Frontal cortex (tissue), 4 donors: ENCODE measurements around the gene PARK7. TPM values are rescaled to one million over a fixed set of nuclear protein-coding genes. Genes with fewer than 3 reads are reported as not detected.
A peak's percentile ranks its signal among the peaks of the same experiment; 100 is the strongest.
"Not testable (repeated sequence)": the region's sequence is repeated elsewhere in the genome, so short reads cannot be mapped to it uniquely, and the experiment has no call there.

Experiments
- DNase-seq, 2 donors: peaks; one replicate each; pipeline ENCODE4 v3.0.0; 2012; ENCODE audit warnings: low spot score in 2 of 2
- FAIRE-seq: peaks from 2 replicates; lab custom pipeline; 2012; peaks lifted over from hg19 to GRCh38; lab: Jason Lieb, UNC
- total RNA-seq: library from RNA; depleted of rRNA; stranded (reverse); fragments of >200 nt; gene quantifications from one replicate; pipeline ENCODE4 v1.2.3, GENCODE V29; 2014
- donor health status: control.
- donor health status: control.
- donor health status: control.

Gene PARK7
- 160 TPM for total RNA-seq

DNA sequence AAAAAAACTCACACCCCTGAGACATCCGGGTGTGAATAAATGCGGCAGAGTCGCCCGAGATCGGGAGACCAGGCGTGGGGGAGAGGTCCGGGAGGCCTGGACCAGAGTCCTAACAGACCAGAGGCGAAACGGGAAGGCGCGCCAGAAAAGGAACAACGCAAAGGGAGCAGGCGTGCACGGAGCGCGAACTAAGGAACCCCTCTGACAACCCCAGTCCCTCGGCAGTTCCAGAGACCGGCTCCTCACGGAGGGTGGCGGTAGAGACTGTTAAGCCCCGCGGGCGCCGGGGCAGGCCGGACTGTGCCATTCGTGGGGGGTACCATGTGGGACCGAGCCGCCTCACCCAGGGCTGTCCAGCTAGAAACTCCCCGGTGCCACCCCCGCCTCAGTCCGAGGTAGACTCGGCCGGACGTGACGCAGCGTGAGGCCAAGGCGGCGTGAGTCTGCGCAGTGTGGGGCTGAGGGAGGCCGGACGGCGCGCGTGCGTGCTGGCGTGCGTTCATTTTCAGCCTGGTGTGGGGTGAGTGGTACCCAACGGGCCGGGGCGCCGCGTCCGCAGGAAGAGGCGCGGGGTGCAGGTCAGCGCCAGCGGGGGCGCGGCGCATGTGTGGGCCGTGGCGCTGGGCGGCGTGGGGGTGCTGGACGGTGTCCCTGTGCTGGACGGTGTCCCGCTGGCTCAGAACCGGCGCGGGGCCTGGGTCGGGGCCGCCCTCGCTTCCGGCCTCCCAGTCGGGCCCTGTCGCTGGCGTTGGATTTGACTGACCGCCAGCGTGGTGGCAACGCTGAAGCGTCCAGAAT, at the start of gene PARK7:
PARK7 (plus strand) TSS at position 496 of the 798 bp plus-strand sequence. CDS start 1,075 bp downstream, outside the sequence.
- DNase-seq (peak; percentile 96 to 97), FAIRE-seq (peak; percentile 60)

DNA sequence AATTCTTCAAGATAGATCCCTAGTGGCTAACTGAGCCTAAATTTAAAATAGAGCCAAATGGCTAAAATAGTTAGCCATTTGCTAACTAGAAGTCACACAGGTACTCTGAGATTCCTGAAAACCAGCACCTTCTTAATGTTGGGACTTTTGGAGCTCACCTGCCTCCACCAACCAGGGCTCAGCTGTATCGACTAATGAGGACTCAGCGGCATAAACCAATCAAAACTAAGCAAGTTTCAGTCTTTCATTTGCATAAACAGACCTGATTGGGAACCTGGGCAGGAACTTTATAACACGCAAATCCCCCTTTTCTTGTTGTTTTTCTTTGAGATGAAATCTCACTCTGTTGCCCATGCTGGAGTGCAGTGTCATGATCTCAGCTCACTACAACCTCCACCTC, 49.4 kb upstream of the PARK7 start:
- DNase-seq (no peak), FAIRE-seq (no peak)

DNA sequence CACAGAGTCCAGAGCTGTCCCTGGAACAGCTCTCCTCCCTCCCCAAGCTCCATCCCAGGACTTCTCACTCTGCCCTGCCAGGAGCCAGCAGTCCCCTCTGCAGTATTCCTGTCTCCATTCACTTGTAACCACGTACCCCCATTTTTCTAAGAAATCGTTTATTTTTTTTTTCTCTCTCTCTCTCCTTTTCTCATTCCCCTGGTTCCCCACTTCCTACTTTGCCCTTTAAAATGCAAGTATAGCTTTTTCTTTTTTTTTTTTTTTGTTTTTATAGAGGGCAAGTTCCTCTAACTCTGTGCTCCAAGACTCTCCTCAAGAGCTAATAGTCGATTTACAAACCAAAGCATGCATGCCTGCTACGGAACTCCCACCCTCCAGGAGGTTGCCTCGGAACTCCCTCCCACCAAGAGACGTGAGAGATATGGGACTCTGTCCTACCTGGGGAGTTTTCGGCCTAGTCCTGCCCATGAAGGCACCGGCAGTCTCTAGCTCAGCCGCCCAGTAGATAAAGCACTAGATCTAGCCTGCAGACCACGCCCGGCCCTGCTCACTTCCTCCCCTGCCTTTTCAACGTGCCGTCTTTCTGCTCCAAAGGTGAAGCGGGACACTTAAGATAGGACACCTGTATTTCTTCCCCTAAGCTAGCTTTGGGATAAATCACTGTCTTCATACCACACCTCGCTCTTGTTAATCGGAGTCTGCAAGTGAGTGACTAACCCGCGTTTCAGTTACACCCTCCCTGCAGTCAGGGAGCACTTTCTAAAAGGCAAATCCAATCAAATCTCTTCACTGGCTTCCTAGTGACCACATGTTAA, 48.6 kb upstream of the PARK7 start:
- DNase-seq (no peak), FAIRE-seq (no peak)

DNA sequence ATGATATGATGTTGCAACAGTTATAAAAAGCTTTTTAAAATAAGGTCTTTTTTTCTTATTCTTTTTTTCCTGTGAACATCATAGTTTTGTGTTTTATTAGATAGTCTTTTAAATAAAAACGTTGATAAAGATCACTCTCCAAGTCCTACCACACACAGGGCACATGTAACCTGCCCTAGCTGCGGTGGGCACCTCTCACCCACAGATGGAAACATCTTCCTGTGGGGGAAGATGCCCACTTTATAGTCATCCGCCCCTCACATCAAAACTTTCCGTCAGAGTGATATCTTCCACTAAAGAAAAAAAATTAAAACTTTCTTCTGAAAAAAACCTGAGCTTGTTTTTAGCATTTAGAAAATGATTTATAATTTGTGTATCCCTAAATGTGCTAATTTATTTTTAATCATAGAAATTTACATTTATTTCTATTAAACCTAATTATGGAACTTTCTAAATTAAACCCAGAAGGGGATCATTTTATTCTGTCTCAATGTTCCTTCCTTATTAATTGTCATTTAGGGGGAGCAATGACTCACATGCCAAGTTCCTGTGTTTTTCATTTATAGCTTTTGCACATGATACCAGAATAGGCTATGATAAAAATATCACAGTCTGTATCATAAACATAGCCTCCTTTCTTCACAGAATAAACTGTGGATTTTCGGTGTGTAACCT, 45.5 kb upstream of the PARK7 start:
- DNase-seq (no peak), FAIRE-seq (no peak)

DNA sequence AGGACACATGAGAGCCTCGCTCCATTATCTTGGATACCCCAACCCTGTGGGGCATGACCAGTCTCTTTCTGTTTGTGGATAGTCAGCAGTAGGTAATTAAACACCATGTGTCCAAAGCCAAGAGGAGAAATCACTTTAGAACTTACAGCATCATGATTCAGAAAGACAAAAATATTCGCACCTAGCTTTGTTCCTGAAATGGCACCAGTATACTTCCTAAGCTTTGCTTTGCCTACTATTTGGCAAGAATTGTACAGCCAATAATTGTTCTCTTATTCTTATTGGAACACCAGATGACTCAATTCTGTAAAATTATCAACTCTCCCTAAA, 45.0 kb upstream of the PARK7 start:
- DNase-seq (no peak), FAIRE-seq (no peak)

DNA sequence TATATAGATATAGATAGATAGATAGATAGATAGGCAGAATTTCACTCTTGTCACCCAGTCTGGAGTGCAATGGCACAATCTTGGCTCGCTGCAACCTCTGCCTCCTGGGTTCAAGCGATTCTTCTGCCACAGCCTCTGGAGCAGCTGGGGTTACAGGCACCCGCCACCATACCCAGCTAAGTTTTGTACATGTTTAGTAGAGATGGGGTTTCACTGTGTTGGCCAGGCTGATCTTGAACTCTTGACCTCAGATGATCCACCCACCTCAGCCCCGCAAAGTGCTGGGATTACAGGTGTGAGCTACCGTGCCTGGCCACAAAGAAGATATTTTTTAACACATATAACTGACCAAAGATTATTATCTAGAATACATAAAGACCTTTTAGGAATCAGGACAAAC, 43.5 kb upstream of the PARK7 start:
- FAIRE-seq, DNase-seq: not testable (repeated sequence)

DNA sequence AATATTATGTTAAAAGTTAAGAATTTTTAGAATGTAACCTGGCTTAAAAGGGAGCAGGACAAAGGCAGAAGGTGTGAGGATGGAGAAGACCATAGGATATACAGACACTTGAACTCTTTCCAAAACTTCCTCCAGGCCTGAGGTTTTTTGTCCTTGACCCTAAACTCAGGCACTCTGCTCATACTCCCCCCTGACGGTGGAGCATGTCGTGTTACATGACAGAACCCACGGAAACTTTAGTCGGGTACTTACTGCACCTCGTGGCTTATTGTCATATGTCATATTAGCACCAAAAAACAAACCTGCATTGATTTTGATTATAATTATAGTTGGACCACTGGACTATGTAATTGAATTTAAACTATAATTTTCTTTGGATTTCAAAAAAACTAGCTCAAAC, 41.6 kb upstream of the PARK7 start:
- no peak for FAIRE-seq
- no peak for DNase-seq

DNA sequence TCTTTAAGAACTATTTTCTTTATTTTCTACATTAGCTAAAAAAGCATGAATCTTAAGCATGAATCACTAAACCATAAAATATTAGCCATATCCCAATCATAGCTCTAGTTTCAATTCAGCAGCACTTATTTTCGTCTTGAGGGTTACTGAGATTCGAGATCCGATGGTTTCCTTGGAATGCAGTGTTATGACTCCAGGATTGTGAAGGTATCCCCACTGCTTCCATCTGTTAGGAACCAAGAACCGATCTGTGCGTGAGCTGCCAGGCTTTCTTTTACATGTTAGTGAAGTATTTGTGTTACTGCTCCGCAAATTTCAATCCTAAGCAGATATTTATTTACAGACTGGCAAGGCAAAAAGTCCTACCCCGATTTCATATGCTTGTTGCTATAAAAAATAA, 39.7 kb upstream of the PARK7 start:
- DNase-seq: no peak
- no peak for FAIRE-seq

DNA sequence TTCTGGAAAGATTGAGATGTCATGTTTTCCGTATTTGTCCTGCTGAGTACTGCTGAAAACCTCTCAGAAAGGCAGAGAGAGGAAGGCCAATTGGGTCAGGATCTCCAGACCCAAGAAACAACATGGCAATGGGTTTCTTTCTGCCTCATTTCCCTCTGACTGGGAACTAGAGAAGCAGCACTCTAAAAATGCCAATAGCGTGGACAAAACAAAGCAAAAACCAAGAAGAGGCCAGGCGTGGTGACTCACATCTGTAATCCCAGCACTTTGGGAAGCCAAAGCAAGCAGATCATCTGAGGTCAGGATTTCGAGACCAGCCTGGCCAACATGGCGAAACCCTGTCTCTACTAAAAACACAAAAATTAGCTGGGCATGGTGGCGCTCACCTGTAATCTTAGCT, 39.2 kb upstream of the PARK7 start:
- FAIRE-seq: no peak

DNA sequence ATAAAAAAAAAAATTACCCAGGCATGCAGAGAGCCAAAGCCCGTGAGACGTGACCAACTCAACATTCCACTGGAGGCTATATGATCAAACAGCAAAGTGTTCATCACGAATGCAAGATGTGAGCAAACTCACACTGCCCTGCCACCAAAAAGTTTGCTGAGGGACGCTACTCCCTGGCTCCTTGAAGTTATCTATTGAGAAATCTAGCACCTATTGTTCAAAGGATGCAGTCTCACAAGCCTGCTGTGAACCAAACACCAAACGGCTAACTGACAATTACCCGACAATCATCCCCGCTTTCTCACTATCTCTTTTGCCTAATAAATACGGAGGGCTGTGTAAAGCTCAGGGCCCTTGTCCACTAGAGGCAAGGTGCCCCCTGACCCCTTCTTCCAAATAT, 34.5 kb upstream of the PARK7 start:
- not testable (repeated sequence) for DNase-seq, FAIRE-seq

More for the DNA sequence above, 39.2 kb upstream of the PARK7 start:
- no peak for DNase-seq

DNA sequence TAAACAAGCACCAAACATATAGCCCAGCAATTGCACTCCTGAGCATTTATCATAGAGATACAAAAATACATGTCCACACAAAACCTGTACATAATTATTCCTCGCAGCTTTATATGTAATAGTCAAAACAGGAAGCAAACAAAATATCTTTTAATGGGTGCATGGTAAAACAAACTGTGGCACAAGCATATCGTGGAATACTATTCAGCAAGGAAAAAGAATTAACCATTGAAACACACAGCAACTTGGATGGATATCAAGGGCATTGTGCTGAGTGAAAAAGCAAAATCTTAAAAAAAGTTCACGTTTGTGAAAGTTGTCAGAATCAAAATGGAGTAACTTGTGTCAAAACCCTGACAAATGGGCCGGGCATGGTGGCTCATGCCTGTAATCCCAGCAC, 33.3 kb upstream of the PARK7 start:
- no peak for FAIRE-seq
- DNase-seq: no peak

DNA sequence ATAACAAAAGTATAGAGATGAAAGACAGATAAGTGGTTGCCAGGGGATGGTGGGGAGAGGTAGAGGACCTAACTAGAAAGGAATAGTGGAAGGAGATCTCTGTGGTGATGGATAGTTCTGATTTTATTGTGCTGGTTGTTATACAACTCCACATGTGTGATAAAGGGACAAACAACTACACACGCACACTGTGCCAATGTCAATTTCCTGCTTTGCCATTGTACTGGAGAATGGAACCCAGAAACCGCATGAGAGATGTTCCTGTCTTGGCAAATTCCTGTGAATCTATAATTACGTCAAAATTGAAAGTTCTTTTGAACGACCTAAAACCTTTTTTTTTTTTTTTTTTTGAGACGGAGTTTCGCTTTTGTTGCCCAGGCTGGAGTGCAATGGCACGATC, 31.9 kb upstream of the PARK7 start:
- FAIRE-seq: no peak

DNA sequence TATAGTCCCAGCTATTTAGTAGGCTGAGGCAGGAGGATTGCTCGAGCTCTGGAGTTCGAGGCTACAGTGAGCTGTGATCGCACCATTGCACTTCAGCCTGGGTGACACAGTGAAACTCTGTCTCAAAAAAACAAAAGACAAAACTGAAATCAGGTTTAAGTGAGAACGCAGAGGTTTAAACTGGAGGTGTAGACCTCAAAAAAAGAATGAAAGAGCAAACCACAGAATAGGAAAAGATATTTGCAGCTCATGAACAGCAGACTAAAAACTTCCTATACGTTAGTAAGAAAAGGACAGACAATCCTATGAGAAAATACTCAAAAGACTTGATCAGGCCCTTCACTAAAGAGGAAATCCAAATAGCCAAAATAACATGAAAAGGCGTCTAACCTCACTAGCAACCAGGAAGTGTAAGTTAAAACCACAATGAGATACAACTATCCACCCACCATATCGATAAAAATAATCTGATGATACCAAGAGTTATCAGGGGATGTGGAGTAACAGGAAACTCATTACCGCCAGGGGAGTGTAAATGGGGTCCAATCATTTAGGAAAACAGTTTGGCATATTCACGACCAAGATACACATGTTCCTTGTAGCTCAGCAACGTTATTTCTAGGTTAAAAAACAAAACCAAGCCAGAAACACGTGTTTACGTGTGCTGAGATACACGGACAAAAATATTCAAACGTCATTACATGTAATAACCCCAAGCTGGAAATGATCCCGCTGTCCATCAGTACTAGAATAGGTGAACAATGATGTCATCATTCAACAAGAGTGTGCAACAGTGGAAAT, 30.7 kb upstream of the PARK7 start:
- no peak for DNase-seq
- no peak for FAIRE-seq

More for the DNA sequence above, 31.9 kb upstream of the PARK7 start:
- no peak for DNase-seq

DNA sequence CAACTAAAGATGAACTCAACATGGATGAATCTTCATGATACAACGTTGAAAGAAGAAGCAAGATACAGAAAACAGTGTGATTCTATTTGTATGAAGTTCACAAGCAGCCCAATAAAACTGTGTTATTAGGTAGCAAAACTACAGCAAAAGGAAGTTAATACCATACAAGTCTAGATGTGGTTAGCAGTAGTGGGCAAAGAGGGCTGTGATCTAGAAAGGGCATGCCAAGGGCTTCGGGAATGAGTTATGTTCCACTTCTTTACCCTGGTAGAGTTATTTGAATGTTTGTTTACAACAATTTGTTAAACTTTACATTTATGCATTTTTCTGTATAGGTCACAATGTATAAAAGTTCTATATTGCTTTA, 30.1 kb upstream of the PARK7 start:
- no peak for FAIRE-seq
- DNase-seq: no peak

DNA sequence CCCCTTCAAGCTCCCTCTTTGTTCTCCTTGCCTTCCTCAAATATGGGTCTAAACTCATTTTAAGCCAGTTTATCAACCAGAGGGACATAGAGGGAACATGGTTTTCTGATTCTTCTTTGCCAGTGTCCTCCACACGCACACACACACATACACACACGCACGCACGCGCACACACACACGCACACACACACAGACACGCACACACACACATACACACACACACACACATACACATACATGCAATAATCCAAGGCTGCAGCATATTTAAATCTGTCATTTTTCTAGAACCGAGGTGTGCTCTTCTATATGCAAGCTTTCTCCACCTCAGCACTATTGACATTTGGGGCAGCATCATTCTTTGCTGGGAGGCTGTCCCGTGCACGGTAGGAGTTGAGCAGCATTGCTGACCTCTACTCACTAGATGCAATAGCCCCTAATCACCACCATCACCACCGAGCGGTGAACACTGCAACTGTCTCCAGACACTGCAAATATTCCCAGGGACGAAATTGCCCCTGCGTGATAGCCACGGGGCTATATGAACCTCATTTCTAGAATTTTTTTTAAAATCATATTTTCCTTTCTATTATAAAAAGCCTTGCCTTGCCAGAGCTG, 28.9 kb upstream of the PARK7 start:
- DNase-seq (no peak), FAIRE-seq (no peak)

DNA sequence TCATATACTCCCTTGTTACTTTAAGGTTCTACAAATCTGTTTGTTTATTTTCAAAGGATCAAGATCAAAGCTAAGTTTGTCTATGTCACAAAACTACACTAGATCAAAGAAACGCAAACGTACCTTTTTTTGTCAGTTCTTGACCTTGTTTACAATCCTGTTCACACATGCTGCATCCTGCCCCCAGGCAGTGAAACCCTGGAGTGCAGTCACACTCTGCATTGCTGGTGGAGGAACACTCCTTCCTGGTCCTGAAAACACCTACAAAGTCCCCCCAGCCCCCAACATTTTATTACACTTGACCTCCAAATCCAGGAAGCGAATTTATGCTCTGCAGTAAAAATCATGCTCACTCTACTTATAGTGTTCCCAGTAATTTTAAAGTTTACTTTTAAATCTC, 23.4 kb upstream of the PARK7 start:
- DNase-seq (no peak), FAIRE-seq (no peak)

DNA sequence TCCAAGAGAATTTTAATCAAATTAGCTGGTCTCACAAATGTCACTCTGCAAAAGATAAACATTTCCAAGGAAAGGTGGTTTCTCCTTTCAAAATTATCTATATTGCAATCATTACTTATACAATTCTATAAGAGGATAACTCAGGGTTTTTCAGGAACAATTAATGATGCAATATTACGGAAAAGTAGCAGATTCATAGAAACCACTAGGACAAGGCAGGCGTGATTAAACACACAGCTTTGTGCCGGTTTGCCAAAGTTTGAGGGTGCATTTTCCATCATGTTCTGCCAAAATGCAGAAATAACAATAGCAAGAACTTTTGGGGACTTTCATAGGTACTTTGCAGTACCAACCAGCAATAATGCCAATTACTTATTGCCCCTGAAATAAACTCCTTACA, 21.5 kb upstream of the PARK7 start:
- FAIRE-seq (no peak), DNase-seq (no peak)

DNA sequence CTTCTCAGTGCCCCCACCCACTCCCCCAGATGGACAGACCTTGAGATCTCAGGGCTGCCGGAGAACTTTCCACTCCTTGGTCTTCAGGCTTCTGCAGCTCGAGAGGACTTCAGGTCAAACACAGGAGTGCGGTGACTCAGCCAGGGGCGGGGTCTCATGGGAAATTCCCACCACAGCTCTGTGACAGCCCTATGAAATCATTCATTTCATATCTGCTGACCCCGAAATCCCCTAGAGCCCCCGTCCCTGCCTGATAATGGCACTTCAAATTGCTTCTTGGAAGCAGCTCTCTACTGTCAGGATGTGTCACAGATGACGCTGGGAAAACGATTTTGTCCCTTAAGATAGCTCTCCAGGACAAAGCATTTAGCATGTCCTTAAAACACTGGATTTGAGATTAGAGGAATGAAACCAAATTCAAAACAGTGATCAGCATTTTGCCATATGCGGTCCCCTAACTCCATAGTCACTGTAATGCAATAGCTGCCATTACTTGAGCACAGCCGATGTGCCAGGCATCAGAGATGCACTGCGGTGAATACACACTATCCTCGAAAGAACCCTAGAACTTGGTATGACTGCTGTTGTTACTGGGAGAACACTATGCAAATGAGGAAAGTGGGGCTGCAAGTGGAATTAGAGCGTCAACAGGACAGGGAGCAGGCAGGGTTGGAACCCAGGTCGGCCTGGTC, 20.6 kb upstream of the PARK7 start, which contains the start of gene TNFRSF9:
TNFRSF9 (minus strand) TSS at position 95 of the 692 bp plus-strand sequence. CDS start 845 bp downstream, outside the sequence.
- DNase-seq (no peak), FAIRE-seq (no peak)

DNA sequence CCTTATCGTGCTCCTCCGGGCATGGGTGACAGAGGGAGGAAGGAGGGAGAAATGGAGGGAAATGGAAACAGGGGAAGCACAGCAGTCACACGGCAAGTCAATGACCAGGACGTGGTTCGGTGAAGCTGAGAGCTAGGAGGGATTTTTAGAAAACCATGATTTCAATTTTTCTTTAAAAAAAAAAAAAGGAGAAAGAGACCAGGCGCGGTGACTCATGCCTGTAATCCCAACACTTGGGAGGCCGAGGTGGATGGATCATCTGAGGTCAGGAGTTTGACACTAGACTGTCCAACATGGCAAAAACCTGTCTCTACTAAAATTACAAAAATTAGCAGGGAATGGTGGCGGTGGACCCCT, 20.1 kb upstream of the PARK7 start:
- FAIRE-seq: no peak

More for the DNA sequence above, 20.1 kb upstream of the PARK7 start:
- DNase-seq: no peak
